HCT116 (cell line): ENCODE results near the gene CKMT2. TPM values are rescaled to one million over a fixed set of nuclear protein-coding genes. Genes with fewer than 3 reads are reported as not detected.

ENCODE experiments used
- ATAC-seq: fragments of 200-7000 bp; cut with Tn5 transposase; 2 replicates; pipeline ENCODE4 v1.9.1; 2020; ENCODE audit warnings: mild to moderate bottlenecking, moderate library complexity
- BruUV-seq: library from RNA; stranded (reverse); fragments of 400-500 nt; replicated peaks from 2 replicates; lab custom pipeline; 2021; lab: Mats Ljungman, UMichigan
- CTCF ChIA-PET: fragments of 300-600 bp; sonication (Branson Sonifier 250); formaldehyde crosslinking; loops from one replicate; lab custom pipeline; 2021; ENCODE audit warnings: antibody characterized with exemption; lab: Charles Lee
- POLR2A ChIA-PET: fragments of 300-600, 350-600 bp; sonication (Branson Sonifier 250); formaldehyde crosslinking; loops from one replicate; lab custom pipeline; 2021; ENCODE audit warnings: antibody characterized with exemption; lab: Charles Lee
- RAD21 ChIA-PET, 2 experiments: fragments of 300-600 bp; sonication (Branson Sonifier 250); formaldehyde crosslinking; loops; one replicate each; lab custom pipeline; 2023; ENCODE audit warnings: low total read pairs in 2 of 2; ENCODE audit not compliant: uncharacterized antibody in 2 of 2, unreplicated experiment in 2 of 2, low non-redundant PET in 1 of 2; lab: Charles Lee
- DNase-seq: peaks from one replicate; pipeline ENCODE4 v3.0.0-alpha.2; 2010; ENCODE audit warnings: low read depth, low spot score
- H2AFZ ChIP-seq: fragments of 200-600 bp; shearing (Covaris generic), sonication (generic); 2 replicates; pipeline ENCODE4 v1.6.1; 2017; ENCODE audit warnings: low read depth, mixed run types, mixed read lengths, antibody characterized with exemption, low read length; ENCODE audit not compliant: poor library complexity, severe bottlenecking
- H3K27ac ChIP-seq: 2 replicates; pipeline ENCODE4 v1.5.1; 2012; ENCODE audit warnings: low read depth, low read length
- H3K27me3 ChIP-seq: fragments of 200-600 bp; sonication (generic); 2 replicates; pipeline ENCODE4 v1.6.1; 2016; ENCODE audit warnings: mixed run types, low read length, mixed read lengths; ENCODE audit not compliant: insufficient read depth
- H3K36me3 ChIP-seq, 2 experiments: fragments of 200-500 bp in 1 of 2; fragments of 200-600 bp in 1 of 2; sonication (Bioruptor generic) in 1 of 2; sonication (generic) in 1 of 2; 2 replicates each; pipeline versions ENCODE4 v1.5.1 to v1.6.1; 2014 to 2016; ENCODE audit warnings: low read length in 2 of 2, inconsistent platforms in 1 of 2, mixed read lengths in 1 of 2, mixed run types in 1 of 2; ENCODE audit not compliant: insufficient read depth in 2 of 2, control insufficient read depth in 1 of 2
- H3K4me1 ChIP-seq, 2 experiments: fragments of 200-600 bp in 1 of 2; sonication (generic) in 1 of 2; 2 replicates each; pipeline versions ENCODE4 v1.5.1 to v1.6.1; 2012 to 2017; ENCODE audit warnings: low read length in 2 of 2, inconsistent platforms in 1 of 2, mild to moderate bottlenecking in 1 of 2, mixed read lengths in 1 of 2, mixed run types in 1 of 2, moderate library complexity in 1 of 2; ENCODE audit not compliant: insufficient read depth in 2 of 2, control insufficient read depth in 1 of 2
- H3K4me2 ChIP-seq: fragments of 200-600 bp; sonication (generic); 2 replicates; pipeline ENCODE4 v1.6.1; 2017; ENCODE audit warnings: mixed run types, low read length, mixed read lengths
- H3K4me3 ChIP-seq, 2 experiments: fragments of 200-600 bp in 1 of 2; sonication (generic) in 1 of 2; replicated peaks in 1 of 2; 2 replicates each; pipeline ENCODE4 v1.5.1; 2011 to 2016; ENCODE audit warnings: low read length in 2 of 2, control low read depth in 1 of 2, low read depth in 1 of 2, mild to moderate bottlenecking in 1 of 2, mixed read lengths in 1 of 2, mixed run types in 1 of 2
- H3K79me2 ChIP-seq: fragments of 200-600 bp; sonication (generic); 2 replicates; pipeline ENCODE4 v1.6.1; 2017; ENCODE audit warnings: mild to moderate bottlenecking, mixed run types, low read length, moderate library complexity, mixed read lengths; ENCODE audit not compliant: insufficient read depth
- H3K9ac ChIP-seq: fragments of 200-600 bp; sonication (generic); 2 replicates; pipeline ENCODE4 v1.6.1; 2016; ENCODE audit warnings: low read length, mixed read lengths
- H3K9me2 ChIP-seq: fragments of 200-600 bp; sonication (generic), shearing (Covaris generic); 2 replicates; pipeline ENCODE4 v1.6.1; 2017; ENCODE audit warnings: mixed run types, mild to moderate bottlenecking, moderate library complexity; ENCODE audit not compliant: insufficient read depth
- H3K9me3 ChIP-seq, 2 experiments: fragments of 200-500 bp in 1 of 2; fragments of 200-600 bp in 1 of 2; sonication (Bioruptor generic) in 1 of 2; sonication (generic) in 1 of 2; 2 replicates each; pipeline ENCODE4 v1.6.1; 2014 to 2017; ENCODE audit warnings: low read length in 2 of 2, mixed read lengths in 2 of 2, inconsistent platforms in 1 of 2, low read depth in 1 of 2, mild to moderate bottlenecking in 1 of 2, mixed run types in 1 of 2, moderate library complexity in 1 of 2; ENCODE audit not compliant: control insufficient read depth in 1 of 2, insufficient read depth in 1 of 2
- H4K20me1 ChIP-seq: fragments of 200-600 bp; sonication (generic), shearing (Covaris generic); 2 replicates; pipeline ENCODE4 v1.6.1; 2017; ENCODE audit warnings: mixed run types, mild to moderate bottlenecking, moderate library complexity; ENCODE audit not compliant: insufficient read depth
- CBX3 ChIP-seq: IDR thresholded peaks from 2 replicates; pipeline ENCODE4 v1.6.1; 2012; ENCODE audit warnings: low read depth
- EGR1 ChIP-seq: IDR thresholded peaks from 2 replicates; pipeline ENCODE4 v1.6.1; 2012; ENCODE audit warnings: low read depth
- JUND ChIP-seq: IDR thresholded peaks from 2 replicates; pipeline ENCODE4 v1.6.1; 2012
- POLR2AphosphoS5 ChIP-seq: IDR thresholded peaks from 2 replicates; pipeline ENCODE4 v1.6.1; 2011; ENCODE audit warnings: mild to moderate bottlenecking, low read depth, low read length, moderate library complexity
- SIN3A ChIP-seq: IDR thresholded peaks from 2 replicates; pipeline ENCODE4 v1.6.1; 2012; ENCODE audit warnings: low read depth
- YY1 ChIP-seq: IDR thresholded peaks from 2 replicates; pipeline ENCODE4 v1.6.1; 2011; ENCODE audit warnings: low read length, low read depth, moderate library complexity, mild to moderate bottlenecking; ENCODE audit not compliant: insufficient replicate concordance; ENCODE audit errors: extremely low read depth
- intact Hi-C: fragments of 100-400 bp; cut with micrococcal nuclease; formaldehyde crosslinking; loops from 2 replicates; pipeline ENCODE4 v1.10.0; 2022
- total RNA-seq: library from RNA; stranded (reverse); gene quantifications from one replicate; pipeline ENCODE4 v1.2.1, GENCODE V29; 2021; ENCODE audit not compliant: unreplicated experiment
- TF ChIP-seq, protein P1 (sequence below): IDR thresholded peaks from 2 replicates; pipeline ENCODE4 v1.6.1; 2012; ENCODE audit warnings: low read depth

Gene CKMT2
- total RNA-seq, 1 experiment from 2014 or later = not detected

DNA sequence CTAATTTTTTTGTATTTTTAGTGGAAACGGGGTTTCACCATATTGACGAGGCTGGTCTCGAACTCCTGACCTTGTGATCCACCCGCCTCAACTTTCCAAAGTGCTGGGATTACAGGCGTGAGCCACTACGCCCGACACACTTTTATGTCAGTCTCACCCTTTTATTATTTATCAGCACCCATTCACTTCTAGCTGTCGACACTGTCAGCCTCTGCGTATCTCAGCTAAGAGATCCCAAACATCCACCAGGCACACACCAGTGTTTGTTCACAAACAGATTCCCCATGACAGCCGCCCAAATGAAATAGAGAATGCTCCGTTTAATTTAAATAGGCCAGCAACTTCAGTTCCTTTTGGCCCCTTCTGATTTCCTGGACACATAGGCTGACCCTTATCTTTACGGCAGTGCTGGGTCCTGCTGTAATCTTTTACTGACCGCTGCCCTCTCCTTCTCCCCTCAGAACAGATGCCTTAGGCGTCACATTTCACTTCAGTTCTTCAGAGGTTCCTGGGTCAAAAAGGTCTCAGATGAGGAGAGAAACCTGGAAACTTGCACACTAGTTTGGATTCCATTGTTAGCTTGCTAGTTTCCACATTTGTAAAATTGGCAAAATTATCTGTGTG is 43.1 kb upstream of the CKMT2 start:
- DNase-seq (no peak), ATAC-seq (no peak)
- no peak overlapping the region for H3K4me2 ChIP-seq
- H3K9me2 ChIP-seq = no peaks in the 10 kb centered on the region
- TF ChIP-seq SIN3A (no peak), JUND (no peak), YY1 (no peak), POLR2AphosphoS5 (no peak), EGR1 (no peak)
- H3K27me3 ChIP-seq = no peaks in the 10 kb centered on the region
- no peaks in the 10 kb centered on the region for H3K36me3 ChIP-seq
- no peak overlapping the region for H3K4me3 ChIP-seq
- no peak overlapping the region for H2AFZ ChIP-seq
- no peaks in the 10 kb centered on the region for H4K20me1 ChIP-seq
- no TSS peak for BruUV-seq
- H3K9me3 ChIP-seq = no peaks in the 10 kb centered on the region
- POLR2A ChIA-PET = no interaction called here
- peaks cover 0 to 6% of the 10 kb centered on the region in 2 experiments; a peak in 1 of 4 replicates for H3K4me1 ChIP-seq
- intact Hi-C loops = no loop called here
- H3K79me2 ChIP-seq = no peaks in the 10 kb centered on the region
- RAD21 ChIA-PET = no interaction called here
- H3K9ac ChIP-seq = no peak overlapping the region
- CTCF ChIA-PET = no interaction called here
- H3K27ac ChIP-seq = no peak overlapping the region

DNA sequence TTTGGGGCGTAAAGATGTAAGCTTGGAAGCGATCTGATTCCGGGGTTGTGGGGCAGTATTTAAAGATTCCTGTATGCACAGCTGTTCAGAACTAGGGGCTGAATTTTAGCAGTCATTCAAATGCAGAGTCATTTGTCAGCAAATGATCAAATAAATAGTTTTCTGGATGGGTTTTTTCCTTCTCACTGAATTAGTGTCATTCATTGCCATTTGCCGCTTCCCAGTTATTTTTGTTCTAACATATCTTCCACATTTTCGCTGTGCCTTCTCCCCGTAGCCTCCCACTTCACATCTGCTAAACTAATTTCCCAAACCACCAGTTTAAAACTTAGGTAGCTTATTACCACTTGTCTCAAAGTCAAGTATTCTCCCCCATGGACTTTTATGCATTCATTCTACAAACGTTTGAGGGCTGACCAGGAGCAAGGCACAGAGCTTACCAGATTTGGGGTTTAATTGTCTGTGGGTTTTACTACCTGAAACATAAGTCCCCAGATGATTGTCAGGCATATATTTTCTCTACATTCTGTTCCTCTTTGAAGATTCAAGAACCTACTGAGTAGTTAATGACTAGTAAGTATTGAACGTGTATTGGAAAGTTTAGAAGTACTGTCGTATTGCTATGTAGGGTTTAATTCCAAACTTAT is 41.3 kb upstream of the CKMT2 start:
- H3K9me3 ChIP-seq = no peaks in the 10 kb centered on the region
- H4K20me1 ChIP-seq = no peaks in the 10 kb centered on the region
- TF ChIP-seq POLR2AphosphoS5 (no peak), CBX3 (no peak), EGR1 (no peak)
- TF ChIP-seq, protein P1, sequence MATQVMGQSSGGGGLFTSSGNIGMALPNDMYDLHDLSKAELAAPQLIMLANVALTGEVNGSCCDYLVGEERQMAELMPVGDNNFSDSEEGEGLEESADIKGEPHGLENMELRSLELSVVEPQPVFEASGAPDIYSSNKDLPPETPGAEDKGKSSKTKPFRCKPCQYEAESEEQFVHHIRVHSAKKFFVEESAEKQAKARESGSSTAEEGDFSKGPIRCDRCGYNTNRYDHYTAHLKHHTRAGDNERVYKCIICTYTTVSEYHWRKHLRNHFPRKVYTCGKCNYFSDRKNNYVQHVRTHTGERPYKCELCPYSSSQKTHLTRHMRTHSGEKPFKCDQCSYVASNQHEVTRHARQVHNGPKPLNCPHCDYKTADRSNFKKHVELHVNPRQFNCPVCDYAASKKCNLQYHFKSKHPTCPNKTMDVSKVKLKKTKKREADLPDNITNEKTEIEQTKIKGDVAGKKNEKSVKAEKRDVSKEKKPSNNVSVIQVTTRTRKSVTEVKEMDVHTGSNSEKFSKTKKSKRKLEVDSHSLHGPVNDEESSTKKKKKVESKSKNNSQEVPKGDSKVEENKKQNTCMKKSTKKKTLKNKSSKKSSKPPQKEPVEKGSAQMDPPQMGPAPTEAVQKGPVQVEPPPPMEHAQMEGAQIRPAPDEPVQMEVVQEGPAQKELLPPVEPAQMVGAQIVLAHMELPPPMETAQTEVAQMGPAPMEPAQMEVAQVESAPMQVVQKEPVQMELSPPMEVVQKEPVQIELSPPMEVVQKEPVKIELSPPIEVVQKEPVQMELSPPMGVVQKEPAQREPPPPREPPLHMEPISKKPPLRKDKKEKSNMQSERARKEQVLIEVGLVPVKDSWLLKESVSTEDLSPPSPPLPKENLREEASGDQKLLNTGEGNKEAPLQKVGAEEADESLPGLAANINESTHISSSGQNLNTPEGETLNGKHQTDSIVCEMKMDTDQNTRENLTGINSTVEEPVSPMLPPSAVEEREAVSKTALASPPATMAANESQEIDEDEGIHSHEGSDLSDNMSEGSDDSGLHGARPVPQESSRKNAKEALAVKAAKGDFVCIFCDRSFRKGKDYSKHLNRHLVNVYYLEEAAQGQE = no peak
- H3K4me3 ChIP-seq = no peak overlapping the region
- H3K4me2 ChIP-seq = no peak overlapping the region
- no peaks in the 10 kb centered on the region for H3K79me2 ChIP-seq
- no peak overlapping the region for H3K9ac ChIP-seq
- ChIA-PET RAD21 (no interaction called here), POLR2A (no interaction called here), CTCF (interaction anchor here (1.6 kb wide), 1 partner anchor 10 kb away, joined by 3 read pairs; no protein-coding TSS in a partner anchor)
- H2AFZ ChIP-seq = no peak overlapping the region
- H3K27me3 ChIP-seq = no peaks in the 10 kb centered on the region
- peaks cover 0 to 6% of the 10 kb centered on the region in 2 experiments; a peak in 1 of 4 replicates for H3K4me1 ChIP-seq
- ATAC-seq = no peak
- DNase-seq = no peak
- H3K9me2 ChIP-seq = no peaks in the 10 kb centered on the region
- no peaks in the 10 kb centered on the region for H3K36me3 ChIP-seq
- H3K27ac ChIP-seq = no peak overlapping the region
- BruUV-seq = no TSS peak
- intact Hi-C loops = no loop called here
